Thyroid gland (tissue), 4 donors: ENCODE results near the gene ABR. TPM values are rescaled to one million over a fixed set of nuclear protein-coding genes. Genes with fewer than 3 reads are reported as not detected.
A peak's percentile ranks its signal among the peaks of the same experiment; 100 is the strongest.

Source experiments
- DNase-seq, 2 donors: peaks; one replicate each; pipeline ENCODE4 v3.0.0-alpha.2; 2019
- H3K27ac ChIP-seq, 3 donors: fragments of 200-600 bp; sonication (generic); 1 replicate in 2 of 3; 2 replicates in 1 of 3; pipeline ENCODE4 v1.5.1; 2016 to 2019; ENCODE audit warnings: mild to moderate bottlenecking in 1 of 3, moderate library complexity in 1 of 3
- H3K27me3 ChIP-seq: fragments of 200-600 bp; sonication (generic); one replicate; pipeline ENCODE4 v1.5.1; 2019
- H3K36me3 ChIP-seq, 2 donors: fragments of 200-600 bp; sonication (generic); one replicate each; pipeline ENCODE4 v1.5.1; 2016 to 2019
- H3K4me1 ChIP-seq, 2 donors: fragments of 200-600 bp; sonication (generic); one replicate each; pipeline ENCODE4 v1.5.1; 2017 to 2019
- H3K4me3 ChIP-seq, 3 donors: fragments of 200-600 bp; sonication (generic); replicated peaks in 1 of 3; 1 replicate in 2 of 3; 2 replicates in 1 of 3; pipeline ENCODE4 v1.5.1; 2016; ENCODE audit warnings: mild to moderate bottlenecking in 1 of 3
- H3K9me3 ChIP-seq: fragments of 200-600 bp; sonication (generic); one replicate; pipeline ENCODE4 v1.5.1; 2017
- CTCF ChIP-seq, 6 experiments: fragments of 200-600 bp in 3 of 6; fragments of 450-650 bp in 3 of 6; sonication (generic) in 3 of 6; IDR thresholded peaks; one replicate each; pipeline ENCODE4 v1.5.1; 2016 to 2019; ENCODE audit warnings: antibody characterized with exemption in 6 of 6, mild to moderate bottlenecking in 2 of 6, inconsistent platforms in 1 of 6, moderate library complexity in 1 of 6
- POLR2A ChIP-seq, 2 donors: fragments of 450-650 bp; IDR thresholded peaks; one replicate each; pipeline ENCODE4 v1.6.1; 2017; ENCODE audit warnings: antibody characterized with exemption in 2 of 2, mild to moderate bottlenecking in 2 of 2, moderate library complexity in 1 of 2
- WGBS, 2 donors: methylation state at CpG; one replicate each; pipeline ENCODE4 v1.1.5; 2017; 5-methylcytosine and 5-hydroxymethylcytosine counted together
- intact Hi-C: fragments of 100-400 bp; cut with DNase I; formaldehyde crosslinking; loops from one replicate; pipeline ENCODE4 v1.15.1; 2023
- total RNA-seq, 4 donors: library from RNA; depleted of rRNA; stranded (reverse); fragments of >200 nt; gene quantifications; one replicate each; pipeline ENCODE4 v1.2.3, GENCODE V29; 2016

Gene ABR
- total RNA-seq, 4 donors from 2014 or later, result 23.7 to 33.7 (median 31.5) TPM

GRCh38 chr17:1029922-1030644, 149.7 kb downstream of the ABR start:
- Histone ChIP-seq H3K36me3 (no peaks in the 10 kb centered on the region), H3K4me1 (peaks cover 17 to 37% of the 10 kb centered on the region in 2 donors), H3K27ac (peak overlapping the region in 1 of 3 donors; percentile 37), H3K9me3 (no peaks in the 10 kb centered on the region), H3K4me3 (no peak overlapping the region), H3K27me3 (no peaks in the 10 kb centered on the region)
- DNase-seq, result peak in 1 of 2 donors; percentile 27
- TF ChIP-seq POLR2A (IDR thresholded peaks at IDR 0.05) (no peak), CTCF (IDR thresholded peaks at IDR 0.05) (no peak)
- intact Hi-C loops, result no loop called here
- 82 to 85% methylated on average over 13 to 14 of the region's 20 CpGs for WGBS, 2 donors

- intact Hi-C loops, result no loop called here
These were observed 150.4 kb downstream of the ABR start for GRCh38 chr17:1029196-1029921.

GRCh38 chr17:1027044-1027443, 152.7 kb downstream of the ABR start:
- TF ChIP-seq POLR2A (IDR thresholded peaks at IDR 0.05) (no peak), CTCF (IDR thresholded peaks at IDR 0.05) (no peak)

More at GRCh38 chr17:1029196-1029921, 150.4 kb downstream of the ABR start:
- no peak for TF ChIP-seq POLR2A (IDR thresholded peaks at IDR 0.05)
- TF ChIP-seq CTCF (IDR thresholded peaks at IDR 0.05), result no peak
- H3K27me3 ChIP-seq, result no peaks in the 10 kb centered on the region
- no peak overlapping the region for H3K4me3 ChIP-seq
- H3K27ac ChIP-seq, result no peak overlapping the region
- peaks cover 17 to 37% of the 10 kb centered on the region in 2 donors for H3K4me1 ChIP-seq
- no peaks in the 10 kb centered on the region for H3K9me3 ChIP-seq
- WGBS, 2 donors, result 81 to 82% methylated on average over 22 to 30 of the region's 30 CpGs
- no peaks in the 10 kb centered on the region for H3K36me3 ChIP-seq
- no peak for DNase-seq

GRCh38 chr17:1026599-1026975, 153.2 kb downstream of the ABR start:
- Histone ChIP-seq H3K9me3 (no peaks in the 10 kb centered on the region), H3K4me1 (peaks cover 4 to 14% of the 10 kb centered on the region in 2 donors), H3K4me3 (no peak overlapping the region), H3K27me3 (no peaks in the 10 kb centered on the region), H3K27ac (no peak overlapping the region), H3K36me3 (no peaks in the 10 kb centered on the region)
- intact Hi-C loops, result no loop called here
- 87 to 96% methylated on average over 3 to 10 of the region's 10 CpGs for WGBS, 2 donors
- no peak for DNase-seq
- TF ChIP-seq POLR2A (IDR thresholded peaks at IDR 0.05), result no peak
- no peak for TF ChIP-seq CTCF (IDR thresholded peaks at IDR 0.05)

More at GRCh38 chr17:1027044-1027443, 152.7 kb downstream of the ABR start:
- DNase-seq, result no peak
- Histone ChIP-seq H3K27ac (no peak overlapping the region), H3K36me3 (no peaks in the 10 kb centered on the region), H3K4me1 (peaks cover 7 to 17% of the 10 kb centered on the region in 2 donors), H3K4me3 (no peak overlapping the region), H3K27me3 (no peaks in the 10 kb centered on the region), H3K9me3 (no peaks in the 10 kb centered on the region)
- intact Hi-C loops, result no loop called here
- no CpG with 5 or more reads among the region's 9 CpGs for WGBS, 2 donors
